Activated CD4-positive, CD25-positive, alpha-beta regulatory T cell (primary cell): ENCODE results near the gene GALNT11.

Experiments used
- DNase-seq, 4 experiments: peaks; one replicate each; lab custom pipeline; 2025; lab: John Stamatoyannopoulos, UW

The GALNT11 gene

DNA sequence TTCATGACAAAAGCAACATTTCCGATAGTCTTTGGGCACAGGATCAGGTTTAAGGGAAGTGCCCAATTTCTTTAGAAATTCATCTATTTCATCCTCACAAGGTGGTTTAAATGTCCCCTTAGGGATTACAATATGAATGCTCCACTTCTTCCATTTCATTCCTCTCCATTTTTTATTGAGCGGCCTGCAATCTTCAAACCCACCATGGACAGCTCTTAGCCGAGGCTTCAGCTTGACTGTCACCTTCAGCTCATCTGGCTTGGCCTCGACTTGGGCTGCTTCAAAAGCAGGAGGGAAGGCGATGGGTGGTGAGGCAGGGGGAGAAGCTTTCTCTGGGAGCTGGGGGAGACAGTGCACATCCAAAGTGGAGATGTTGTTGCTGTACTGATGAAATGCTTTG is 123.2 kb downstream of the GALNT11 start:
- DNase-seq: no peak

DNA sequence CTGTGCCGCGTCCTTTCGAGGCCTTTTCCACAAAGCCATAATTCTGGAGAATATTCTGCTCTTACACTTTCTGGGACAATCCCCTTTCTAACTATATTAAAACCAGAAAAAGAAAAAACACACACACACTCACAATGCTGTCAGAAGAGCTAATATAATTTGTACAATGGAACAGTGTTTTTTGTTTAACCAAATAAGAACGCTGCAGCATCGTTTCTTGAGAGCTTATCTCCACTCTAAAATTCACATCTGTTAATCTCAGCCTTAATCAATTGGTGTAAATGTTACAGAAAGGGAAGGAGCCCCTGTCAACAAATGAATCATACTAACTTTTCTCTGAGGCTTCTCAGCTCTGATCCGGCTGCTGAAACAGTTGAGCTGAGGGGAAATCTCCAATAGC is 123.9 kb downstream of the GALNT11 start:
- no peak for DNase-seq

DNA sequence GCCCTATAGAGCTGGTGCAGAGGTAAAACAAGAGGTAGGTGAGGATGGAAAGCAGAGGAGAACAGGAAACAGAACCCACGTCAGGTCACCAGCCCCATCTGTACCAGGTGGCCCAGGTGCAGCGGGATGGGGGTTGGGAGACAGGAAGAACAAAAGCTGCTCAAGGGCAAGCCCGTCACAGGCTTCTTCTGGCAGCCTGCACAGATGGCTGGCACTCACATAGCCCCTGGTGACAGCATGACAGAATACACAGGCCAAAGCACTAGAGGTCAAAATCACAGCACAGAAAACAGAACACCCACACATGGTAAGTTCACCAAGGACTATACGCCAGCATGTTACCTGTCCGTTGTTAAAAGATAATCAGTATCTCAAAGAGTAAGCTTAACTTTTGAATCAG is 126.8 kb downstream of the GALNT11 start:
- DNase-seq: no peak

DNA sequence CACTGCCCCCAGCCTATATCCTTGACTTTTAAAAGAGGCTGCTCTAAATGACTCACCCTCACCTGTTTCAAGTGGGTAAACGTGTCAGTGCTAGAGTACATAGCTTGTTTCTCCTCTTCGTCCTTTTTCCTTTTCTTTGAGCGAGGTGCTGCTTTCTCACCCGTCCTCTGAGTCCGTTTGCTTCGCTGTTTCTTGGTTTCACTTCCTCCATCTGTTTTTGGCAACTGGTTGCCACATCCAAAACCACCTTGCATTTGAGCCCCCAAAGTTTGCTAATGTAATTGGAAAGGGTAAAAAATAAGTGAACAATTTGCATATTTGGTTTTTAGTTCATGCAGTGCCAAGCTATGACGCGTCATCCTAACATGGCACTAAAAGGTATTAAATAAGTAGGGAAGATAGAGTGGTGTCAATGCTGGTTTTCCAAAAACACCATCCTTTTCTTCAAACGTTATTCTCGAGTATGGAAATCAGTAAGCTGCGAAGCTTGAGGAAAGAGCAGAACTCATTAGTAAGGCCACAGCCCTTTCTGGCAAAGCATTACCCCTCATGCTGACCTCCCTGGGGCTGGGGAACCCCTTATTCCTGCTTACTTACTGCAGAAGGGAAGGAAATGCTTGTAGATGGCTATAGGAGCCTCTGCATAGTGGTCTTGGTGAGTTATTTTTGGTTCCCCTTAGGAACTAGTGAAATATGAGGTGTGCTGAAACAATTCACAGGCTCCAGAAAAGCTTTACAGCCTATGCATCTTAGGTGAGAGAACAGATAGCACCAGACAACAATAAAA is 133.5 kb downstream of the GALNT11 start:
- no peak for DNase-seq

DNA sequence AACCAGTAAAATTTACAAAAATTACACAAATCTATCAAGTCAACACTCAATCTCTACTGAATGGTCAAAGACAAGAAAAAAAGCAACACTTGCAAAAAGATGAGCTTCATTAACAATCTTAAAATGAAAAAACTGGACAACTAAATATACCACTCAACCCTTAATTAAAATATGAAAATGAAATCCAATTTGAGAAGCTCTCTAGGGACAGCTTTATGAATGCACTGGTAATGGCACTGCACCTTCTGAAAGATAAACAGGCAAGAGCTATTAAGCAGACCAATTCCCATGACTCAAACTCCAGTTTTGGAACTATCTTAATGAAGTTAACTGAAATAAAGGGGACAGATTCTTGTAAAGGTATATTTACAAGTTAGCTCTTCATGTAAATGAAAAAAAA is 135.7 kb downstream of the GALNT11 start:
- no peak for DNase-seq

DNA sequence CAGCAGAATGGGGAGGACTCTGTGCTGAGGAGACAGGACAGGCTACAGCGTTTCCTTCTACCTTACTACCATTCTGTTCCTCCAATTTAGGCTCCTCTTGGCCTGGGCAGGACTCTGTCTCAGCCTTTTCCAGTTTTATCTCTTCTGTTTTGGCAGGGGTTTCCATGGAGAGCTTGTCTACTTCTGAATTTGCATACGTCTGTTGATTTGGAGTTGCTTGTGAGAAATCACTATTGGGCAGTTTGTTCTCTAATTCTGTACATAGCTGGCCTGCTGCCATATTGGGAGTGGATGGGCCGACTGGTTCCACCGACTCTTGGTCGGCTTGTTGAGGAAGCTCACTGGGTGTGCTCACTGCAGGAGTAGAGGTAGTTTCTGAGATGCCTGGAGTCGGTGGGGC is 136.8 kb downstream of the GALNT11 start:
- DNase-seq: no peak
